Psoas muscle (tissue), 8 donors: ENCODE data around the gene RALGAPA2. TPM values are rescaled to one million over a fixed set of nuclear protein-coding genes. Genes with fewer than 3 reads are reported as not detected.
A peak's percentile ranks its signal among the peaks of the same experiment; 100 is the strongest.

ENCODE experiments used
- ATAC-seq, 4 donors: fragments of 200-7000 bp; cut with Tn5 transposase; one replicate each; pipeline ENCODE4 v1.9.1; 2020; ENCODE audit warnings: moderate library complexity in 3 of 4, mild to moderate bottlenecking in 2 of 4
- DNase-seq, 2 donors: peaks; one replicate each; pipeline ENCODE4 v3.0.0-alpha.2; 2020
- H3K27ac ChIP-seq: fragments of 200-600 bp; one replicate; pipeline ENCODE4 v1.8.0; 2022
- H3K27me3 ChIP-seq, 3 donors: fragments of 200-600 bp in 1 of 3; one replicate each; pipeline versions ENCODE4 v1.6.1 to v1.8.0; 2013 to 2022; ENCODE audit warnings: low read length in 2 of 3, mild to moderate bottlenecking in 2 of 3, moderate library complexity in 1 of 3; ENCODE audit not compliant: insufficient read depth in 3 of 3
- H3K36me3 ChIP-seq, 2 donors: fragments of 200-600 bp in 1 of 2; one replicate each; pipeline versions ENCODE4 v1.6.1 to v1.8.0; 2013 to 2022; ENCODE audit warnings: low read depth in 1 of 2, mild to moderate bottlenecking in 1 of 2, moderate library complexity in 1 of 2; ENCODE audit not compliant: insufficient read depth in 1 of 2
- H3K4me1 ChIP-seq: fragments of 200-600 bp; one replicate; pipeline ENCODE4 v1.8.0; 2022
- H3K4me3 ChIP-seq: fragments of 200-600 bp; one replicate; pipeline ENCODE4 v1.8.0; 2022; ENCODE audit warnings: mild to moderate bottlenecking
- H3K9me3 ChIP-seq: fragments of 200-600 bp; one replicate; pipeline ENCODE4 v1.8.0; 2022
- WGBS, 3 donors: extraction: QIAGEN DNeasy Blood & Tissue Kit; methylation state at CpG; one replicate each; pipeline versions ENCODE4 v1.1.6 to v1.1.7; 2013; 5-methylcytosine and 5-hydroxymethylcytosine counted together
- intact Hi-C, 2 donors: fragments of 100-400 bp; cut with DNase I; formaldehyde crosslinking; loops; one replicate each; pipeline versions ENCODE4 v1.11.0 to v1.14.2; 2022
- polyA plus RNA-seq, 3 donors: library from polyadenylated mRNA; stranded (reverse); fragments of 200-250 nt; gene quantifications; one replicate each; pipeline ENCODE4 v1.2.3, GENCODE V29; 2013
- total RNA-seq, 4 donors: library from RNA; stranded (reverse); fragmentation: NEBNext Ultra II Directional in 2 of 4; extraction: Animal tissue kit (Norgen Biotek cat#: 25700) in 2 of 4; gene quantifications; one replicate each; pipeline versions ENCODE4 v1.2.1 to v1.2.4, GENCODE V29; 2021 to 2023
- TF ChIP-seq, protein P1 (sequence below): fragments of 200-600 bp; IDR thresholded peaks from one replicate; pipeline ENCODE4 v1.8.0; 2022; ENCODE audit warnings: antibody characterized with exemption
- donor health status: healthy with polysubstance abuse.
- donor health status: DM: no; HTN: no; CAD: no; lungs with moderate emphysema.
- donor health status: Bipolar disorder and iron deficiency.
- donor health status: healthy.
- donor health status: DM: yes; HTN: yes; CAD: no.
- donor health status: DM: no; HTN: no; CAD: no.
- donor health status: DM: no; HTN: no; CAD: no.
- donor health status: DM: yes; HTN: yes; CAD: no.

RALGAPA2 gene
- total and polyA plus RNA-seq, 7 donors, result 12.2 to 75.5 (median 51.1) TPM

DNA sequence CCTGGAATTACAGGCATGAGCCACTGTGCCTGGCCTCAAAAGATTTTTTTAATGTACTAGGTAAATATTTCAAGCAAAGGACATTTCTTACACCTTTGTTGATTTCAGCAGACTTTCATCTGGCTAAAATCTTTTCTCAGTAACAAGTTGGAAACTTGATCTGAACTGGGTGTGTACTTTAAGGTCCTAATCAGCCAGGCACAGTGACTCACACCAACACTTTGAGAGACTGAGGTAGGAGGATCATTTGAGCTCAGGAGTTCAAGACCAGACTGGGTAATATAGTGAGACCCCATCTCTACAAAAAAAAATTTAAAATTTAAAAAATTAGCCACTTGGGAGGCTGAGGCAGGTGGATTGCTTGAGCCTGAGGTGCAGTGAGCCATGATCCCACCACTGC is 7.0 kb upstream of the RALGAPA2 start:
- intact Hi-C loops, result no loop called here
- Histone ChIP-seq H3K4me3 (no peak overlapping the region), H3K4me1 (no peaks in the 10 kb centered on the region), H3K27me3 (no peaks in the 10 kb centered on the region), H3K36me3 (no peaks in the 10 kb centered on the region), H3K27ac (no peak overlapping the region), H3K9me3 (no peaks in the 10 kb centered on the region)
- ATAC-seq (peak in 3 of 4 donors; percentile 69 to 84 (median 81)), DNase-seq (no peak)
- TF ChIP-seq, protein P1, sequence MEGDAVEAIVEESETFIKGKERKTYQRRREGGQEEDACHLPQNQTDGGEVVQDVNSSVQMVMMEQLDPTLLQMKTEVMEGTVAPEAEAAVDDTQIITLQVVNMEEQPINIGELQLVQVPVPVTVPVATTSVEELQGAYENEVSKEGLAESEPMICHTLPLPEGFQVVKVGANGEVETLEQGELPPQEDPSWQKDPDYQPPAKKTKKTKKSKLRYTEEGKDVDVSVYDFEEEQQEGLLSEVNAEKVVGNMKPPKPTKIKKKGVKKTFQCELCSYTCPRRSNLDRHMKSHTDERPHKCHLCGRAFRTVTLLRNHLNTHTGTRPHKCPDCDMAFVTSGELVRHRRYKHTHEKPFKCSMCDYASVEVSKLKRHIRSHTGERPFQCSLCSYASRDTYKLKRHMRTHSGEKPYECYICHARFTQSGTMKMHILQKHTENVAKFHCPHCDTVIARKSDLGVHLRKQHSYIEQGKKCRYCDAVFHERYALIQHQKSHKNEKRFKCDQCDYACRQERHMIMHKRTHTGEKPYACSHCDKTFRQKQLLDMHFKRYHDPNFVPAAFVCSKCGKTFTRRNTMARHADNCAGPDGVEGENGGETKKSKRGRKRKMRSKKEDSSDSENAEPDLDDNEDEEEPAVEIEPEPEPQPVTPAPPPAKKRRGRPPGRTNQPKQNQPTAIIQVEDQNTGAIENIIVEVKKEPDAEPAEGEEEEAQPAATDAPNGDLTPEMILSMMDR, result no peak

DNA sequence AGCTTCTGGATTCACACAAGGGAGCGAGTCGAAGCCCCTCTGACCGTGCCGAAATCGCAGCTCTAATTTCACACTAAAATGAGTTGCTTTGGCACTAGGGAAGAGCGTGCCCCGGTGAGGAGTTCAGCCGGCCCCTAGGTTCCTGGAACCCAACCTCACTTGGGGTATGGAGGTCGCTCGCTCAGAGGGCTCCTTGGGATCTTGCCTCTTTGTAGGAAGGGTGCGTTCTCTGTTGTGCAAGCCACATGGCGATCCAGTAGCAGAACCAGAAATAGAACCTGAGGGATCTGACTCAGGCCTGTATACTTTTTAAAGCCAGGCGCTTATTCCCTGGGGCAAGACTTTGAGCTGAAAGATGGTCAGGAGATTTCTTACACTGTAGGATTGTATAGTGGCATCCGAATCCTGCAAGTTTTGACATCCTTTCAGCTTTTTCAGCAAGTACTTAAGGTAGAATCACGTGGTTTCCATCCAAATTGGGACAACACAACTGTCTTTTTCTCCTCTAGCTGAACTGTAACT is 861 bp upstream of the RALGAPA2 start:
- Histone ChIP-seq H3K4me1 (peaks cover 34% of the 10 kb centered on the region), H3K27me3 (no peaks in the 10 kb centered on the region), H3K4me3 (peak overlapping the region; percentile 89), H3K27ac (peak overlapping the region; percentile 91), H3K36me3 (no peaks in the 10 kb centered on the region), H3K9me3 (no peaks in the 10 kb centered on the region)
- 17 to 24% (median 17%) methylated on average over 15 of the region's 15 CpGs for WGBS, 3 donors
- intact Hi-C loops, result loop anchor here (5.0 kb wide), 2 partner anchors 64 to 69 kb away; no protein-coding TSS in a partner anchor
- ATAC-seq (peak; percentile 78 to 85 (median 80)), DNase-seq (peak; percentile 50 to 81)
- TF ChIP-seq, protein P1, result no peak

DNA sequence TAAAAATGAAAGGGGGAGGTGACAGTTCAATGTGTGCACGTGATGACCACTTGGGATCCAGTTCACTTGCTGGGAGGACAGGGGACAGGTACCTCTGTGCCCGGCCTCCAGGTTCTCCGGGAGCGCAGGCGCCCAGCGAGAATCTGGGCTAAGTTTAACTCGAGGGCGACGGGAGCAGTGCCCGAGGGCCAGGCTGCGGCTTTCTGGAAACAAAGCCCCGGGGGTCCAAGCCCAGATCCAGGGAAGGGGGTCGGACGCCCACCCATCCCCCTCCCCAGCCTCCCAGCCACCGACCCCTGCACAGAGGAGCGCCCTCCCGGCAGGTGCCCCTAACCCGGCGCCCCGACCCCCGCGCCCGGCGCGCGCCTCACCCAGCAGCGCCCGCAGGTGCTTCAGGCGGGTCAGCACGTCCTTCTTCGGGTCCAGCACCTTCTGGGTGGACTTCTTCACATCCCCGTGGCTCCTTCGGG is 405 bp downstream of the RALGAPA2 start:
- 0 to 1% (median 1%) methylated on average over 32 to 33 of the region's 33 CpGs for WGBS, 3 donors

DNA sequence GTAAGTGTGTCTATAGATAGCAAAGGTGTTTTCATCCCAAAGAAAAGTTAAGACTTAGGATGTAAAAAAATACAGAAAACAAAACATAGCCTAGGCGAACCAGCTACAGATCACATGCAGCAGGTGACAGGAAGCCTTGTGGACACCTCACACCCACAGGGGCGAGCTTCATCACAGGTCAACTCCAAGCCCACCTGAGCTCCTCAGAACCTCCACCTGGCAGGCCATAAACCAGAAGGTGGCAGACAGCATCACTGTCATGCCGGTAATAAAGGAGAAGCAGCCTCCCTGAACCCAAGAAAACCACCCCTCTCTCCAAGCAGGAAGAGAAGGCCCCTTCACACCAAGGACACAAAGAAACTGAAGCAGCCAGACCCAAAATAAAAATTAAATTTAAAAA is 1.0 kb downstream of the RALGAPA2 start:
- TF ChIP-seq, protein P1, result no peak
- 25 to 30% (median 25%) methylated on average over 3 of the region's 3 CpGs for WGBS, 3 donors
- Histone ChIP-seq H3K4me3 (peak overlapping the region; percentile 89), H3K27me3 (no peaks in the 10 kb centered on the region), H3K36me3 (no peaks in the 10 kb centered on the region), H3K27ac (peak overlapping the region; percentile 91), H3K9me3 (no peaks in the 10 kb centered on the region), H3K4me1 (peaks cover 52% of the 10 kb centered on the region)
- ATAC-seq (no peak), DNase-seq (no peak)
- intact Hi-C loops, result loop anchor here (5.0 kb wide), 2 partner anchors 66 to 71 kb away; no protein-coding TSS in a partner anchor

More for the DNA sequence above, 405 bp downstream of the RALGAPA2 start:
- H3K27ac ChIP-seq, result peak overlapping the region; percentile 91
- no peaks in the 10 kb centered on the region for H3K27me3 ChIP-seq
- no peaks in the 10 kb centered on the region for H3K36me3 ChIP-seq
- peak overlapping the region; percentile 89 for H3K4me3 ChIP-seq
- H3K4me1 ChIP-seq, result peaks cover 45% of the 10 kb centered on the region
- no peaks in the 10 kb centered on the region for H3K9me3 ChIP-seq
- intact Hi-C loops, result loop anchor here (5.0 kb wide), 2 partner anchors 65 to 70 kb away; no protein-coding TSS in a partner anchor
- DNase-seq (no peak), ATAC-seq (peak; percentile 2 to 29 (median 25))
- TF ChIP-seq, protein P1, result no peak
